IPS-NIHi7 (cell line): ENCODE data around the gene PDGFRB.

Experiments
- DNase-seq: peaks from one replicate; pipeline ENCODE4 v3.0.0; 2012; ENCODE audit warnings: mixed read lengths; ENCODE audit errors: extremely low spot score

PDGFRB gene

DNA sequence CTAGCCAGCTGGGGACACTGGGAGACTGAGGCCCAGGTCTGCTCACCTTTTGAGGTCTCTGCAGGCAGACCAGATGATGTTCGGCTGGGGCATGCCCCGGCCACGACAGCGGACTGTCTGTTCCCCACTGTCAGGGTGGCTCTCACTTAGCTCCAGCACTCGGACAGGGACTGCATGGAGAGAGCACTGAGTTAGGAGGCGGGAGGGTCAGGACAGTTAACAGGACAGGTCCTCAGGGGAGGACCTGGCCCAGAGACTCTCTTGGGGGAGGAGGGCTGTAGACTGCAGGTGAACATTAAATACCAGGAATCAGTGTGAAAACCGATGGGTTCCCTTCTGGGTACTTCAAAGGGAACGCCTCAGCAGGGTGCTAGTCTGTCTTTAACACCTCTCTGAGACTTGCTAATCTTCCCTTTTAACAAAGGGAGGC, 25.1 kb downstream of the PDGFRB start:
- peak; percentile 74 for DNase-seq

- peak; percentile 85 for DNase-seq
Measured at GRCh38 chr5:150129813-150130492, 25.7 kb downstream of the PDGFRB start.

GRCh38 chr5:150129454-150129812, 26.2 kb downstream of the PDGFRB start:
- DNase-seq: no peak

DNA sequence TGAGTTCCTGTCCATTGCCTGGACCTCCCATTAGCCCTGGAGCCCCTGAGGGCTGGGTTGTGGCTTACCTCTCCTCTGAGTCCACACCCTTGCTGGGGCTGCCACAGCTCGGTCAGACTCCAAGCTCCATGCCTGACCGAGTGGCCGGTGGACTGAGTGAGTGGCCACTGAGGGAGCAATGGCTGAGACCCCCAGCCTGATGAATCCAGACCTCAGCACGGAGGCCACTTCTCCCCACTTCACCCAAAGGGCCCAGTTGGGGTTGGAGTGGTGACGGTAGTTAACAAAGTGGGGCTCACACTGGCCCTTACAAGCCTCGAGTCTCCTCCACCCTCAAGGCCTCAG, 28.8 kb downstream of the PDGFRB start:
- no peak for DNase-seq

GRCh38 chr5:150126199-150126920, 29.3 kb downstream of the PDGFRB start:
- no peak for DNase-seq

GRCh38 chr5:150125334-150125733, 30.3 kb downstream of the PDGFRB start:
- no peak for DNase-seq

GRCh38 chr5:150124596-150124995, 31.0 kb downstream of the PDGFRB start:
- DNase-seq: no peak

- no peak for DNase-seq
Measured at GRCh38 chr5:150124111-150124557, 31.5 kb downstream of the PDGFRB start.

- no peak for DNase-seq
Measured at GRCh38 chr5:150123542-150123941, 32.1 kb downstream of the PDGFRB start.

DNA sequence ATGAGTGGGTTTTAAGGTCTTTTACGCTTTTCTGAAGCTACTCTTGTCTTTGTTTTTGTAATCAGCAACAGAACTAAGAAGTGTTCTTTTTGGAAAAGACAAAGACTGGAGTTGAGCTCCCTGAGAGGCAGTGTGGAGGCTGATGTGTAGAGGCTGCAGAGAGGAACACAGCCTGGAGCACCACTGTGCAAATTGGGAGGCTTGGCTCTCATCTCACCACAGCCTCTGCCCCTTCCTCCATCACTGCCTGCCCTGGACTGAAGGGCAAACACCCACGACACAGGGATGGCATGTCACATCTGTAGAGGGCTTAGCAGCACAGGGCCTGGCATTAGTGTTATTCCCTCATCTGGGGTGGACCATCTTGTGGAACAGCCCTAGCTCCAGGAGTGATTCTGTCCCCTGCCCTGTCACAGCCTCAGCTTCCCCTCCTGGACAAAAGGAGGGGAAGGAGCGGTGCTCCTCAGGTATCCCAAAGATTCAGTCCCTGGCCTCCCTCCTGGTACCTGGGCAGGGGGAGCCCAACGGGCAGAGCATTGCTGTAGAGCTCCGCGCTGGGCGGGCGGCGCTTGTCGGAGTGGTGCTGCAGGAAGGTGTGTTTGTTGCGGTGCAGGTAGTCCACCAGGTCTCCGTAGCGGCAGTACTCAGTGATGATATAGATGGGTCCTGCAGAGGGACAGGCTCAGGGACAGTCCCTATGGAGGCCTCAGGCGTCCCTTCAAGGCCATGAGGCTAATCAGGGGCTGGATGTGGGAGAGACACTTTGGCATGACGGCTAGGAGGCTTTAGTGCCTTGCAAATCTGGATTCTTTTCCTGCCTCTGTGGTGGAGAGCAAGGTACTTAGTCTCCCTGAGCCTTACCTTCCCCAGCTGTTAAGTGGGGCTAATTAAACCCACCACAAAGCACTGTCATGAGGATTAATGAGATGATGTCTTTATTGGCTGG, 32.8 kb downstream of the PDGFRB start:
- no peak for DNase-seq

- peak; percentile 75 for DNase-seq
Measured at GRCh38 chr5:150122158-150122510, 33.5 kb downstream of the PDGFRB start.

- no peak for DNase-seq
Measured at GRCh38 chr5:150121448-150122157, 34.0 kb downstream of the PDGFRB start.

DNA sequence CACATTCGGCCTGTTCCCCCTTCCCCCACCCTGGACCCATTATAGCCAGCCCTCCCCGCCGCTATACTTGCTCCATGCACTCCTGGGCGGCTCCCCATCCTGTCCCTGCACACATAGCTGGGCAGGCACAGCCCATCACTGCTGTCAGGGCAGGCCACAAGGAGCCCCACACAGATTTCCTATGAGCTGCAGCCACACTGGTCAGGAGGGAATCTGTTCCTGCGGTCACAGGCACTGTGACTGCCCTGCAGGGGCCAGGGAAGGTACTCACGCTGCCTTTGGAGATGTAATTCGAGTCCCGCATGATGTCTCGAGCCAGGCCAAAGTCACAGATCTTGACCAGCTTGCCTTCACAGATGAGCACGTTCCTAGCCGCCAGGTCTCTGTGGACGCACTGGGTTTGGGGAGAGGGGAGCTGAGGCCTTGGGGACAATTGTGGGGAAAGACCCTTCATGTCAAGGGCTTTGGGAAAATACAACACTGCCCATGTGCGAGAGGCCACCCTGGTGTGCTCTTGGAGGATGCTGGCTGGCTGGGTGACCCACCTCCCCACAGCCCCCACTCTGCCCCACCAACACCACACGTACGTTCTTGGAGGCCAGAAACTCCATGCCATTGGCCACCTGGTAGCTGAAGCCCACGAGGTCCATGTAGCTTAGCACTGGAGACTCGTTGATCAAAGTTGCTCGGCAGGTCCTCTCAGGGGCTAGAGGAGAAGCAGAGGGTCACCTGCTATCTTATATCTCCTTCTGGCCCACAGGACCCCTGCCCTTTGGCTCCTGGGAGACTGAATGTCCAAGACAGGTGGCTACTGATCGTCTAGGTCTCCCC, 34.8 kb downstream of the PDGFRB start:
- no peak for DNase-seq

- DNase-seq: no peak
Measured at GRCh38 chr5:150120062-150120441, 35.6 kb downstream of the PDGFRB start.

GRCh38 chr5:150119421-150120061, 36.1 kb downstream of the PDGFRB start:
- DNase-seq: no peak

DNA sequence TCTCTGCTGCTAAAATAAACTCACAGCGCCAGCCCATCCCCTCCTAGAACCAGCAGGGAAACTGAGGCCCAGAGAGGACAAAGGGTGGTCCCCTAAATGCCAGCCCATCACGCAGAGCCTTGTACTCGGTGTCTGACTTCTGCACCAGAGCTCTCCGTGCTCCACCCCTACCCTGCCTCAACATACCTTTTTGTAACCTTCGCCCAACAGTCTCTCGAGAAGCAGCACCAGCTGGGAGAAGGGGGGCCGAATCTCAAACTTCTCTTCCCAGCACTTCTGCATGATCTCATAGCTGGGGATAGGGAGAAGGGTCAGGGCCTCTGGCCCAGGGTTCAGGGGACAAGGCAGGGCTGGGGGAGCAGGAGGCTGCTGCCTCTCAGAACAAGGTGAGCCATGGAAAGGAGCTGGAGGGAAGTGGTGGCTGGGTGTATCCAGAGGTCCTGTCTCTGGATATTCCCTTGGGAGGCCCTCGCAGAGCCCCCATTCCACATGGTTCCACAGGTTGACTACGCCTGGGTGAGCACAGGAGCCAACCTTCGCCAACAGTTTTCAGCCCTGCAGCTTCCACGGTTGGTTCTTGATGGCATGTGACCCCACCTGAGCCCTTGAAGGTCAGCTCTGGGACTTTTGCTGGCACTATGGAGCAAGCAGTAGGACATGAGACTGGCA, 37.0 kb downstream of the PDGFRB start:
- no peak for DNase-seq

- no peak for DNase-seq
Measured at GRCh38 chr5:150117945-150118560, 37.6 kb downstream of the PDGFRB start.

DNA sequence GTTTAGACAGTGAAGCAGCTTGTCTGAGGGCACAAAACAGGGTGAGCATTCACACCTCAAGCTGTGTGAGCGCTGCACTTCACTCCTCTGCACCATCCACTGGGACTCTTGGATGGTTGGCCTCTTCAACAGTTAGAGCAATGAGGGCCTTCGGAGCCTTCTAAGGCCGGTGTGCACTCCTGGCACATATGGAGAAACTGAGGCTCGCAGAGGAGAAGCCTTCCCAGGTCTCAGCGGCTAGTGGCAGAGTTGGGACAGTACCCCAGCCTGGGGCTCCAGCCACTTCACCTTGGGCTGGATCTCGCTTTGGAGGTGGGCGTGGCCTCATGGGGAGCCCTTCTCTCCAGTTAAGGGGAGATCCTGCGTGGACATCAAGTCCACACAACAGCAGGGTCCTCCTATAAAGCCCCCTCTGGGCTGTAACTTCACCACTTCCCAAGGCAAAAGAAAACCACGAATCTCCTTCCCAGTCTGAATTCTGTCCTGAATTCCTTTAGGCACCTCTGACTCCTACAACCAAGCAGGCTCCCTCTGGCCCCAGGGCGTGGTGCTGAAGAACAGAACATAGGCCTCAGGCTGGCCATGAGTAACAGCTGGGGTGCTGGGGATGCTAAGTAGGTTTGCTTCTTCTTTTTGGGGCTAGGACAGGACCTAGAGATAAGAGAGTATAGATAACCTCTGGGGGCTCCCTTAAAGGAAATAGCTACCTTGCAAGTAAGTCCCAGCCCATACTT, 38.8 kb downstream of the PDGFRB start:
- DNase-seq: no peak
